AG09309 (cell line): ENCODE data around the gene FER.

ENCODE experiments used
- DNase-seq: peaks from one replicate; pipeline ENCODE4 v3.0.0-alpha.2; 2010; ENCODE audit warnings: low read depth
- H3K4me3 ChIP-seq: 2 replicates; pipeline ENCODE4 v1.5.1; 2011; ENCODE audit warnings: mild to moderate bottlenecking, low read depth, low read length, moderate library complexity; ENCODE audit not compliant: control insufficient read depth
- TF ChIP-seq, protein P1 (sequence below): IDR thresholded peaks from 2 replicates; pipeline ENCODE4 v1.5.1; 2011; ENCODE audit warnings: mild to moderate bottlenecking, low read depth, low read length, inconsistent platforms; ENCODE audit not compliant: insufficient read depth, control insufficient read depth; ENCODE audit errors: missing control alignments

The FER gene

DNA sequence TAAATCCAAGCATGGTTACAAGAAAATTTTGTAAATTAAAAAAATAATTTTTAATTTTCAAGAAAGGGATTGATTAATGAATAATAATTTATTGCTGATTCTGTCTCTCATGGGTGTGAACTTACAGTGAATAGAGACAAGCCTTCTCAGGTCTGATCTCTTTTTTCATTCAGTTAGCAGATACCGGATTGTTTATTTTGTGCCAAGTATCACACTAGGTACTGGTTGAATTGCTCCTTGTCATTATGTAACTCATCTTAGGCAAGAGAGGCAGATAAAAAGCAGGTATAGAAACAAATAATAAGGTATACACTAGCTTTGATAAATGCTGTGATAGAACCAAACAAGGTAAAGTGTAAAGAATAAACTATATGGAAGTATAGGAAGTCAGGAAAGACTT, 378.8 kb downstream of the FER start:
- no peak overlapping the region for H3K4me3 ChIP-seq
- TF ChIP-seq, protein P1, sequence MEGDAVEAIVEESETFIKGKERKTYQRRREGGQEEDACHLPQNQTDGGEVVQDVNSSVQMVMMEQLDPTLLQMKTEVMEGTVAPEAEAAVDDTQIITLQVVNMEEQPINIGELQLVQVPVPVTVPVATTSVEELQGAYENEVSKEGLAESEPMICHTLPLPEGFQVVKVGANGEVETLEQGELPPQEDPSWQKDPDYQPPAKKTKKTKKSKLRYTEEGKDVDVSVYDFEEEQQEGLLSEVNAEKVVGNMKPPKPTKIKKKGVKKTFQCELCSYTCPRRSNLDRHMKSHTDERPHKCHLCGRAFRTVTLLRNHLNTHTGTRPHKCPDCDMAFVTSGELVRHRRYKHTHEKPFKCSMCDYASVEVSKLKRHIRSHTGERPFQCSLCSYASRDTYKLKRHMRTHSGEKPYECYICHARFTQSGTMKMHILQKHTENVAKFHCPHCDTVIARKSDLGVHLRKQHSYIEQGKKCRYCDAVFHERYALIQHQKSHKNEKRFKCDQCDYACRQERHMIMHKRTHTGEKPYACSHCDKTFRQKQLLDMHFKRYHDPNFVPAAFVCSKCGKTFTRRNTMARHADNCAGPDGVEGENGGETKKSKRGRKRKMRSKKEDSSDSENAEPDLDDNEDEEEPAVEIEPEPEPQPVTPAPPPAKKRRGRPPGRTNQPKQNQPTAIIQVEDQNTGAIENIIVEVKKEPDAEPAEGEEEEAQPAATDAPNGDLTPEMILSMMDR: no peak
- no peak for DNase-seq

DNA sequence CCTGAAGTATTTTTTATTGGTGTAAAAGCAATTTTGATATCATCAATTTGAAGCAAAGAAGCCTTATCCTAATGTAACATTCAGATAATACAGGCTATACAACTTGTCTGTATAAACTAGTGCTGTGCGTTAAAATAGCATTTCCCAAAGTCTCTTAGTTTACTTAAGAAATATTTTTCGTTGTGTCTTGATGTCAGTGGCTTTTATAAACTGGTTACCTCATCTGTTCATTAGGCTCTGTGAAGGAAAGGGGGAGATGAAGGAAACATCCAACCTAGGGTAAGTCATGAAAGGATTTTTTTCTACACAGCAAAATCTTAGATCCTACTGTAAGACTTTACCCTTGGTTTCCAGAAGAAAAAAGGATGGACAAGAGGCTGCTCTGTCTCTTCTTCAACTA, 389.2 kb downstream of the FER start:
- no peak overlapping the region for H3K4me3 ChIP-seq
- TF ChIP-seq, protein P1: no peak
- DNase-seq: no peak

- no peak for DNase-seq
- TF ChIP-seq, protein P1: peak; percentile 5
- H3K4me3 ChIP-seq: no peak overlapping the region
Measured at GRCh38 chr5:109141222-109142200, 393.8 kb downstream of the FER start.

DNA sequence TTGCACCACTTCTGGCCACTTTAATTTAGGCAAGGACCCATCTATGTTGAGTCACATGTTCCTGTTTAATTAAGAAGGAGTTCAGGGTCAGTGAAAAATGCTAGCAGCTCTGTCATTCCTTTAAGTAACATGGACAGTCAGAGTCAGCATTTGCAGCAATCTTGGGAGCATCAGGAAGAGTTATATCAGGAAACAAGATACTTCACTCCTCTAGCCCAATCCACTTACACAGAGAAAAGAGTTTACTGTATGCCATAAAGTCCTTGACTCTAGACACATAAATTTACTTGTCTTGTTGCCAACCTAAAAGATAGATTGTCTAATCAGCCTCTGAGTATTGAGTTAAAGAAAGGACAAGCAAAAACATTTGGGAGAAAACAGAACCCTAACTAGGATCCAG, 395.3 kb downstream of the FER start:
- no peak for DNase-seq
- TF ChIP-seq, protein P1: no peak
- no peak overlapping the region for H3K4me3 ChIP-seq

GRCh38 chr5:109145139-109145538, 397.4 kb downstream of the FER start:
- TF ChIP-seq, protein P1: no peak
- DNase-seq: no peak
- H3K4me3 ChIP-seq: no peak overlapping the region

DNA sequence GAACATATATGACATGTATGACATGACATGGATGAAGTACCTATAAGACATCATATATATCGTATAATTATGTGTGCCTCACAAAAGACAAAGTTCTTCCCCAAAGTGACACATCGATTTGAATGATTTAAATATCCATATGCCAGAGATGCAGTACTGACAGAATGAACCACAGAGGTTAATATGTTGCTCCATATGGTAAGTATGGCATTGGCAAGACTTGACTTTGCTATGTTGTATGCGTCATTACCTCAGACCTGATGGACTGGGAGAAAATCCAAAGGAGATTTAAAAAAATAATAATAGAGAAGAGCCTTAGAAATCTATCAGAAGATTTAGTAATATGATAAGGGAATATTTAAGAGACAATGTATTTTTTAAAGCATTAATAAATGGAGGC, 398.9 kb downstream of the FER start:
- TF ChIP-seq, protein P1: no peak

More for the DNA sequence above, 398.9 kb downstream of the FER start:
- H3K4me3 ChIP-seq: no peak overlapping the region
- DNase-seq: no peak
